ENCODE results near the gene PHLDB2.
A peak's percentile ranks its signal among the peaks of the same experiment; 100 is the strongest.

The PHLDB2 gene

GRCh38 chr3:111967651-111968274, 108.7 kb downstream of the PHLDB2 start:
- peak; percentile 87 for DNase-seq

GRCh38 chr3:111968319-111969054, 109.4 kb downstream of the PHLDB2 start:
- DNase-seq: no peak

- no peak for DNase-seq
Observed at GRCh38 chr3:111970376-111970775, 111.3 kb downstream of the PHLDB2 start.

DNA sequence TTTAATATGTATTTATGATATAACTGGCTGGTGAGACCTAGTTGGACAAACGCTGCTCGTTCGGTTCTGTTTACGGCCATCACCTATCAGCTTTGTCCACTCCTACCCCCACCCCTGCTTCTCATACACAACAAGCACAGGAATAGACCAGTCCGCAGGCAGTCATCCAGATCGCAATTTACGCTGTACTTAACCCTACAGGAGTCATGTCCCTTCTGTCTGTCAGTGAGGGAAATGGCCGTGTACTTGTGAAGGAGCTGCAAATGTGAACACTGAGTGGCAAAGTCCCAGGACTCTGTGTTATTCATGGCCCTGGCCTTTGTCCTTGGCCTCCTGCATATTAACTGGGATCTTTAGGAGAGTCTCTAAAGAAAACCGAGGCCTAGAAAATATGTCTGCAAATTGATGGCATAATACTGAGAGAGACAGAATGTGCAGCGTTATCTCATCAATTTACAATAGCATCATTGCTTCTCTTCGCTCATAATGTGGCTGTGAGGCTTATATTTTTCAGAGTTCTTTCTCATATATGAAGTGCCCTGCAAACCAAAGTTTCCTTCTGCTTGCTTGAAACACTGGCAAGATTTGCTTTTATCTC, 112.6 kb downstream of the PHLDB2 start:
- DNase-seq: peak; percentile 10

DNA sequence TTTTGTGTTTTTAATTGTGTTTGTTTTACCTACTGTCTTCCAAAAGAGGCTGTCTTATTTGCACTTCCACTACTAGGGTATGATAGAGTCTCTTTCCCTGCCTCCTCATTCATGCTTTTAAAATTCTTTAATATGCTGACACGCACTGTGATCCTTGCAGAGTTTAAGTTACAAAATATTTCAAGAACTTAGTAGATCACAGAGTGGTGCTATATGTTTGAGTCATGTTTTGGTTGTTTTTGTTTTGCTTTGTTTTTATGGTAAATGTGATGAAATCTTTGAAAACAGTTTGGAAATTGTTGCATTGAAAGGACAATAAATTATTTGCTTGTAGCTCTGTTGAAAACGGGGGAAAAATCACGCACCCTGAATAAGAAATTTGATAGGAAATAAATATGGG, 113.8 kb downstream of the PHLDB2 start:
- DNase-seq: no peak

GRCh38 chr3:111975131-111975530, 116.1 kb downstream of the PHLDB2 start:
- no peak for DNase-seq

DNA sequence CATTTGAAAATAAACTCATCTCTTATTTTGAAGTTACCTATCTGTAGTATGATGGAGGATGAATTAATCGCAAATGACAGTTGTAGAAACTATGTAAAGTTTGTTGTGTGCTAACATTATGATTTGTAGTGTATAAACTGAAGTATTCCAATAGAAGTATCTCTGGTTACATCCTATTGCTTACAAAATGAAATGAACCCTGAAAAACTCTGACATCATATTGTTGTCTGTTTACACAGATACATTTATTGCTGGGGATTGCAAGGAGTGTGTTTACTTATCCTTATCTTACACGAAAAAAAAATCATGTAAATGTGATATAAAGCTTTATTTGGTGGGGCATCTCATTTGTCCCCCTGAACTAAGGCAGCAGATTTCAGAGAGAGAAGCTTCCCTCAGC, 117.2 kb downstream of the PHLDB2 start:
- DNase-seq: no peak

- DNase-seq: peak; percentile 93
Observed at GRCh38 chr3:111978583-111979433, 119.7 kb downstream of the PHLDB2 start, which contains the start of gene ABHD10. TSS of gene ABHD10 (plus strand) at chr3:111979026. CDS start at chr3:111979062, 36 bp downstream.

GRCh38 chr3:111979434-111980038, 120.5 kb downstream of the PHLDB2 start:
- DNase-seq: no peak

GRCh38 chr3:111980716-111981456, 121.8 kb downstream of the PHLDB2 start:
- no peak for DNase-seq

- no peak for DNase-seq
Observed at GRCh38 chr3:111981457-111981763, 122.3 kb downstream of the PHLDB2 start.

GRCh38 chr3:111984636-111985298, 125.7 kb downstream of the PHLDB2 start:
- DNase-seq: no peak

- DNase-seq: no peak
Observed at GRCh38 chr3:111986800-111987199, 127.7 kb downstream of the PHLDB2 start.

DNA sequence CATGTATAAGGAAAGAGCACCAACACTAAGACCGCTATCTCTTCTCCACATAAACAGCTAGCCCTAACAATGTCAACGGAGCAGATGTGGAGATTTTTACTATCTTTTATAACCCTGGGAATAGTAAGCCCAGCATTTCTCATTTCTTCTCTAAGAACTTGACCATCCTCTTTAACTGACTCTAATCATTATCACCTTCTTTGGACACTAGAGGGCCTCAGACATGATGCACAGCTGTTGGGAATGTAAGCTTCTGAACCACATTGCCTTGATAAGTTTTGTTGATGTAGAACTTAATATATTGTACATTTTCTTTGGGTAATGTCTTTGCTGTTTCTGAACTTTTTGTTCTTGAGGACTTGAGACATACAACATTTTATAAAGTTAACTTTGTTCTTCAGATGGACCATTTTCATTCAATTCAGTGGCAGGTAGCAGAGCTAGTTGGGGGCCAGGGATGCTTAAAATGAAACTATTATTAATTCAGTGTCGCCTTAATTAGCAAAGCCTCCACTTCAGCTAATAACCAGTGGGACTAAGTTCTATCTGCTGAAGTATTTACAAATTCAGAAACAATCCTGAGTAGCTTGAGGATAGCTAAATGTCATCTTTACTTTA, 130.1 kb downstream of the PHLDB2 start:
- DNase-seq: peak; percentile 82

DNA sequence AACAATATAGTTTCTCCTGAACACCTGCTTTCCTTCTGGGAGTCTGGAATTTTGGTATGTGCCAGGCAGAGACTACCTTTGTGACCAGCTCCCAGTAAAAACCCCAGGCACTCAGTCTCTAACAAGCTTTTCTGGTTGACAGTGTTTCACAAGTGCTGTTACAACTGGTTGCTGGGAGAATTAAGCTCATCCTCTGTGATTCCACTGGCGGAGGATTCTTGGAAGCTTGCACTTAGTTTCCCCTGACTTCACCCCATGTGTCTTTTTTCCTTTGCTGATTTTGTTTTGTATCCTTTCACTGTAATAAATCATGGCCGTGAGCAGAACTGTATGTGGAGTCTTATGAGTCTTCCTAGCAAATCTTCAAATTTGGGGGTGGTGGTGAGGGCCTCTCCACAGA, 134.0 kb downstream of the PHLDB2 start:
- DNase-seq: no peak

DNA sequence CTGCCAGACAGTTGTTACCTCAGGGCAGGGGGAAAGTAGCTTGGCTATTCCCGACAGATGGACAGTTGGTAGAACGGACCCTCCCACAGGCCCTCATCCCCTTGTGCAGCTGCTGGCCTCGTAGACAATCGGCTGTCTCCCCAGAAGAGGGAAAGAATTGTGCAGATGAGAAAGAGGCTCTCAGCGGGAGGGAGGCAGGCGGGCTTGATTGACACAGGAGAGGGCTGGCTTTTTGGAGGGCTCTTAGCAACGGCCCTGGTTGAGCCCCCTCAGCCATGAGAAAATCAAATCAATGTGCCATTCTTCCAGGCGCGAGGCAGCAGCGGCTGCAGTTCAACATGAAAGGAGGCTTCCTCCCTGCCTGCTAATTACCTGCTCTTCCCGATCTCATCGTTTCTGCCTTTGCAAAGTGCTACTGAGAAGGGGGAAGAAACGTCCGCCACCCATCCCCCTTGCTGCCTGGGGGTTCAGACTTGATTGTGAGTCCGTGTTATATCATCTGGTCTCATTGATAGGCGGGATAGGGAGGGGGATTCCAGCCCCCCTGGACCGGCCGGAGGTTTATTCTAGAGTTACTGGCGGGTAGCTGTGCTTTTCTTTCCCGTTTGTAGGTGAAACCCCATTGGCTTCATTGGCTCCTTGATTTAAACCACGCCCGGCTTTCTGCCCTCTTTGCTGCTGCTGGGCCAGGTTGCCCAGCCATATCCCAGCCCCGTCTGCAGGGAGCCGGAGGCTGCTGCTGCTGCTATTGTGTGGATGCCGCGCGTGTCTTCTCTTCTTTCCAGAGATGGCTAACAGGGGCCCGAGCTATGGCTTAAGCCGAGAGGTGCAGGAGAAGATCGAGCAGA, 139.8 kb downstream of the PHLDB2 start, which contains the start of gene TAGLN3:
TAGLN3 (plus strand) TSS at position 287 of the 848 bp plus-strand sequence; CDS start at position 788, 501 bp downstream.
- peak; percentile 62 for DNase-seq

GRCh38 chr3:111999484-112000324, 140.6 kb downstream of the PHLDB2 start:
- peak; percentile 30 for DNase-seq

- no peak for DNase-seq
Observed at GRCh38 chr3:112000367-112000771, 141.3 kb downstream of the PHLDB2 start.

- no peak for DNase-seq
Observed at GRCh38 chr3:112000966-112001365, 141.9 kb downstream of the PHLDB2 start.
